Adrenal gland (tissue), 5 donors: ENCODE measurements around the gene ANKS3.

Source experiments
- POLR2A ChIP-seq, 2 donors: fragments of 450-650 bp; IDR thresholded peaks; one replicate each; pipeline ENCODE4 v1.6.1; 2017; ENCODE audit warnings: antibody characterized with exemption in 2 of 2, mild to moderate bottlenecking in 2 of 2, moderate library complexity in 1 of 2
- TF ChIP-seq, protein P1 (sequence below), 6 experiments: fragments of 450-650 bp in 4 of 6; fragments of 200-600 bp in 2 of 6; sonication (generic) in 1 of 6; IDR thresholded peaks; 1 replicate in 5 of 6; 2 replicates in 1 of 6; pipeline versions ENCODE4 v1.5.1 to v1.8.0; 2016 to 2021; ENCODE audit warnings: antibody characterized with exemption in 6 of 6, mild to moderate bottlenecking in 2 of 6, moderate library complexity in 1 of 6
- donor health status: DM: no; HTN: no; CAD: no.

DNA sequence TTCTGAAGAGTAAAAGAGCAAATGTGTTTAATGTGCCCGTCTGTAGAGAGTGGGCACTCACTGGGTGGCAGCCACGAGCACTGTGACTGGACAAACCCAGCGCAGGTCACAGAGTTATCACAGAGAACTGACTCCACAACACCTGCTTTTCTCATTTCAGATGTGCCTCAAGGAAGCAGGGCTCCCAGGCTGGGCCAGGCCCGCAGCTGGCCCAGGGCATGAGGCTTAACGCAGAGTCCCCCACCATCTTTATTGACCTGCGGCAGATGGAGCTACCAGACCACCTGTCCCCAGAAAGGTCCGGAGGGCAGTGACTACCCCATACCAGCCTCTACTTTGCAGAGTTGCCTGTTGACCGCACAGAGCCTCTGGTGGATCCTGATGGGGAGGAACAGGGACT lies 12.1 kb upstream of the ANKS3 start:
- TF ChIP-seq, protein P1, sequence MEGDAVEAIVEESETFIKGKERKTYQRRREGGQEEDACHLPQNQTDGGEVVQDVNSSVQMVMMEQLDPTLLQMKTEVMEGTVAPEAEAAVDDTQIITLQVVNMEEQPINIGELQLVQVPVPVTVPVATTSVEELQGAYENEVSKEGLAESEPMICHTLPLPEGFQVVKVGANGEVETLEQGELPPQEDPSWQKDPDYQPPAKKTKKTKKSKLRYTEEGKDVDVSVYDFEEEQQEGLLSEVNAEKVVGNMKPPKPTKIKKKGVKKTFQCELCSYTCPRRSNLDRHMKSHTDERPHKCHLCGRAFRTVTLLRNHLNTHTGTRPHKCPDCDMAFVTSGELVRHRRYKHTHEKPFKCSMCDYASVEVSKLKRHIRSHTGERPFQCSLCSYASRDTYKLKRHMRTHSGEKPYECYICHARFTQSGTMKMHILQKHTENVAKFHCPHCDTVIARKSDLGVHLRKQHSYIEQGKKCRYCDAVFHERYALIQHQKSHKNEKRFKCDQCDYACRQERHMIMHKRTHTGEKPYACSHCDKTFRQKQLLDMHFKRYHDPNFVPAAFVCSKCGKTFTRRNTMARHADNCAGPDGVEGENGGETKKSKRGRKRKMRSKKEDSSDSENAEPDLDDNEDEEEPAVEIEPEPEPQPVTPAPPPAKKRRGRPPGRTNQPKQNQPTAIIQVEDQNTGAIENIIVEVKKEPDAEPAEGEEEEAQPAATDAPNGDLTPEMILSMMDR (IDR thresholded peaks at IDR 0.05) = no peak
- TF ChIP-seq POLR2A (IDR thresholded peaks at IDR 0.05) = no peak
